Eye (tissue), 1 donor: ENCODE measurements around the gene FAM171A1.
A peak's percentile ranks its signal among the peaks of the same experiment; 100 is the strongest.

Experiments used
- DNase-seq: peaks from one replicate; pipeline ENCODE4 v3.0.0-alpha.2; 2015

FAM171A1 gene

DNA sequence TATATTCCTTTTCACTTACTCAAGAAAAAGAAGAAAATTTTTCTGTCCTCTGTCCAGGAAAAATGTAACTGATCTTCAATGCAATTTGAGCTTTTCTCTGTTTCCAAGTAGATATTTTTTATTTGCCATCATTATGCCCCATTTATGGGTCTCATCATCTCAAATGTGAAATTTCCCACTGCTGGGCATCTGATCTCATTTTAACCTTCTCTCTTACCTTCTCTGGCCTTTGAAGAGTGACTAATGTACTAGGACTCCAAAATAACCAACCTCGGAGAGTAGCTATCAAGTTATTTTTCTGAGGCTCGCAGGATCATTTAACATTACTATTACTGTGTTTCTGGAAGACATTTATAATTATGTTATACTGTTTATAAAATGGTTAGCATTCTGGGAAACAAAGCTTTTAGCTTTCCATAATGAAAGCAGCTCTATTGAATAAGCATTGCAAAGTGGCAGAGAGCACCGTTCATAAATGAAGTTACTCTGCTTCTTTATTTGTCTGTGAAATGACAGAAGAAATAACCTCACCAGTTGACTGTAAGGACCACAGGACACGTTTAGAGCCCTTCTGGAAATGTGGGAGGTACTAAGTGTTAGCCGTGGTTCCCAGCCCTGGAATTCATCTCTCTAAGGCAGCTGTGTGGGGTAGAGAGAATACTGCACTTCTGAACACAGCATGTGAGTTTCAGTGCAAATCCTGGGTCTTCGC is 169.3 kb downstream of the FAM171A1 start:
- no peak for DNase-seq

DNA sequence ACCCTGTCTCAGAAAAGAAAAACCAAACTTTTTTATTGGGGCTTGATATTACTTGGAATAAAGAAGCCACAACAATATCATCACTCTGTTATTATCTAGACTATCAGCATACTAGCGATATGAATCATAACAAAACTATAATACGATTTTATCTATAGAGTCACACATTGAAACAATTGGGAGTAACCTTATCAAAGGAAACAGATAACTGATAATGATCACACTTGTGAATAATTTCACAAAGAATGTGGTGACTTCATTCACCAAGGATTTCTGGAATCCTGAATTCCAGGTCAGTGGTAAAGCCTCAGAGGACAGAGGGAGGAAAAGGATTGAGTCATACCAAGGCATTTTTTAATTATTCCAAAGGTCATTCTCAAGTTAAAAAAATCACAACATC is 170.5 kb downstream of the FAM171A1 start:
- DNase-seq = peak; percentile 63

DNA sequence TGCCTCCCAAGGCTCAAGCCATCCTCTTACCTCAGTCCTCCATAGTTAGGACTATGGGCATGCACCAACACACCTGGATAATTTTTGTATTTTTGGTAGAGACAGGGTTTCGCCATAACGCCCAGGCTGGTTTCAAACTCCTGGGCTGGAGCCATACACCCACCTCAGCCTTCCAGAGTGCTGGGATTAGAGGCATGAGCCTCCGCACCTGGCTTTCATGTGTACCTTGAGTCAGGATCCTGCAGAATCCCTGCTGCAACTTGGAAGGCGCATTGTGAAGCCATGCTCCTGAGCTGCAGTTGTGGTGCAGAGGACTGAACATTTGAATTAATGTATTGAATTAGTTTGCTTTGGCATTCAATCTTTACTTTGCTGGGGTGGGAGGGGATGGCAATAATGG is 173.2 kb downstream of the FAM171A1 start:
- no peak for DNase-seq

DNA sequence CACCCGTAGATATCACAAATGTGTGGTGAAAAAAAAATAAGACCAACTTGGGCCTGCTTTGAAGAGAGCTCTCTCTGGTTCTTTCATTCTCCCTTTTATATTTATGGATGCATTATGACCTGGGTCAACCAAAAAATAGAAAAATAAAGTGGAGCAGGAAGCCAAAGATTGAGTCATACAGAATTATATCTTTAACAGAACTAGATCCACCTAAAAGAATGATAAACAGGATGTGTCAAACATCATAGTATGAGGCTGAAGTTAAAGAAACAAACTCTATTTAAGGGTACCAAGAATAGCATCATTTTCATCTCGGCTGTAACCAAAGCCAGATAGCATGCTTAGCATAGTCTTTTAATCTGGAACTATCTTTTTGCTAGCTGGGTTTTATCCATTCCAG is 173.8 kb downstream of the FAM171A1 start:
- DNase-seq = no peak

DNA sequence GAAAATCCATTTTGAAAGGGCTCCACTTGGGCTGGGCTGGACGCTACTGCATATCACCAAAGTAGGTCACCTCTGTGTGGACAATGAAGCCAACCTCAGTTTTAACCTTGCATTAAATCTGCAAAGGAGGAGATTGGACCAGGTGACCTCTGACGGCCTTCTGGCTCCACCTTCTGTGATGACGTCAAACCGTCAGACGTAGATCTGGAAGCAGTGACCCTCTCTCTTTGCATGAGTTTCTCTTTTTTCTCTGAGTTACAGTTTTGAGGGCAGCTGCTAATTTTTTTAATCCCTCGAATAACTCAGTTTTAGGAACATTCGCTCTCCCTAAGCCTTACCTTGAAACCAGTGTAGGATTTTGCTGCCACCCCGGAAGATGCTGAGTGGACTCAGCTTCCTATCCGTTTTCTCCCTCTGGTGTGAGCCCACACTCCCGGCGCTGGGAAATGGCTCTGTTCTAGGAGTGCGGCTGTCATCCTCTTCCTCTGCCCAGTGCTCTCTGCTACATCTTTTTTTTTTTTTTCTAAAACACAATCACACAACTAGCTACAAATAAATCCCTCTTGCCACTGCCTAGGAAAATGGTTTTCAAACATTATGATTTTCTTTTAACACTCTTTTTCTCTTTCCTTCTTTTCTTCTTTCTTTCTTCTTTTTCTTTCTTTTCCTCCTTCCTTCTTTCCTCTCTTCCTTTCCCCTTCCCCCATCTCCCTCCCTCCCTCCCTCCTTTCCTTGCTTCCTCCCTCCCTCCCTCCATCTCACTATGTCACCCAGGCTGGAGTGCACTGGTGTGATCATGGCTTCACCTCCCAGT is 174.9 kb downstream of the FAM171A1 start:
- DNase-seq = no peak

DNA sequence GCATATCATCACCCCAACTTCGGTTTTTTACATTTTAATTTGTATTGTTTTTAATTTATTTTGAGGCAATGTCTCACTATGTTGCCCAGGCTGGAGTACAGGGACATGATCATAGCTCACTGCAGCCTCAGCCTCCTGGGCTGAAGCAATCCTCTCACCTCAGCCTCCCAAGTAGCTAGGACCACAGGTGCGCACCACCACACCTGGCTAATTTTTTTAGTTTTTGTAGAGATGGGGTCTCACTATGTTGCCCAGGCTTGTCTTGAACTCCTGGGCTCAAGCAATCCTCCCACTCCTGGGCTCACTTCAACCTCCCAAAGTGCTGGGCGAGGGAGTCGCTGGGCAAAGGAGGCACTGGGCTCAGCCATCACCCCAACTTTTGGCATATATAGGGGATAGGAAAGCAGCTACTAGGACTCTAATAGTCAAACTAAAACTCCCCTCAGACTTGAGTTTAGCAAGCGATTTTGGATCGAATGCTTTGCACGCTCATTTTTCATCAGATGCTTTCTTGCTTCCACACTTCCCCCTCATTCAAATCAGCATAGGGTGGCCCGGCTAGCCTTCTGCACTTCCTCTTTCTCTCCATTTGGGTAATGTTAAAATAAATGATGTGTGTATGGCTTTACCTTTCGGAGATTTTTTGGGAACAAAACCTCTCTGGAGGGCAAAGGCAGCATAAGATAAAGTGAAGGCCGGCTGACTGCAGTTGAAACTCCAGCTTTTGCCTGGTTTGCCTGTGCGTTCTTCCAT is 181.8 kb downstream of the FAM171A1 start:
- no peak for DNase-seq

DNA sequence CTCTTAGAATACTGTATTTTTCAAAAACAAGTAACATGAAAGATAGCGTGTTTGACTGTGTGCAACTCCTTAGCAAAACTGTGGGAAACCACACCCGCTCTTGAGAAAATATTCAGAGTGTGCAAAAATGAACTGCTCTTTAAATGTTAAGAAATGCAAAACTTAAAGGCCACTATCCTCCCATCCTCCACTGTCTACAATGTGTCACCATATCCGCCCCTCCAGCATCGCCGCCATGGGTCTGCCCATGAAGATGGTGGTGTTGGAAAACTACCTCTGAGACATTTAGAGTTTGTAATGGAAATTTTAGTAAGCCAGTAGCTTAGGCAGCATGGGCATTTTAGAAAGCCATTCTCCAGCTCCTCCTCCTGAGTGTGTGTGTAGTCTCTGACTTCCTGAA is 182.5 kb downstream of the FAM171A1 start:
- DNase-seq = no peak

DNA sequence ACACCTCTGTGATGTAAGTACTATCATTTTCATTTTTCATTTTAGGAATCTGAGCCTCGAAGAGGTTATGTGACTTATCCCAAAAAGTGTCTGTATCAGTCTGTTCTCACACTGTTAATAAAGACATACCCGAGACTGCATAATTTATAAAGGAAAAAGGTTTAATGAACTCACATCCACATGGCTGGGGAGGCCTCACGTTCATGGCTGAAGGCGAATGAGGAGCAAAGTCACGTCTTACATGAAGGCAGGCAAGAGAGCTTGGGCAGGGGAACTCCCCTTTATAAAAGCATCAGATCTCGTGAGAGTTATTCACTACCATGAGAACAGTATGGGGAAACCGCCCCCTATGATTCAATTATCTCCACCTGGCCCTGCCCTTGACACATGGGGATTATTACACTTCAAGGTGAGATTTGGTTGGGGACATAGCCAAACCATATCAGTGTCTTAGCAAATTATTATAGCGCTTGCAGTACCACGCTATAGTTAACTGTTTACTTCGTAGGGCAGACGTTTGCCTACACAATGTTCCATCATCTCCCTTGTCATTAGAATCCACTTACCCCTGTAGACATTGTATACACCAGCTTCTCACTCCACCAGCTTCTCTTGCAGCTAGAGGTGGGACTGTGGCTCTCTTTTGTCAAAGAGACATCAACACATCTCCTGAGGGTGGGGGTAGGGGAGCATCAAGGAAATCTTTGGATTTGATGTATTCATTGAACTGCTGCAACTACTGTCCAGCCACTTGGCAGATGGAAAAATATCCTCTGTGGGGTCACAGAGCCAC is 187.2 kb downstream of the FAM171A1 start:
- DNase-seq = no peak

DNA sequence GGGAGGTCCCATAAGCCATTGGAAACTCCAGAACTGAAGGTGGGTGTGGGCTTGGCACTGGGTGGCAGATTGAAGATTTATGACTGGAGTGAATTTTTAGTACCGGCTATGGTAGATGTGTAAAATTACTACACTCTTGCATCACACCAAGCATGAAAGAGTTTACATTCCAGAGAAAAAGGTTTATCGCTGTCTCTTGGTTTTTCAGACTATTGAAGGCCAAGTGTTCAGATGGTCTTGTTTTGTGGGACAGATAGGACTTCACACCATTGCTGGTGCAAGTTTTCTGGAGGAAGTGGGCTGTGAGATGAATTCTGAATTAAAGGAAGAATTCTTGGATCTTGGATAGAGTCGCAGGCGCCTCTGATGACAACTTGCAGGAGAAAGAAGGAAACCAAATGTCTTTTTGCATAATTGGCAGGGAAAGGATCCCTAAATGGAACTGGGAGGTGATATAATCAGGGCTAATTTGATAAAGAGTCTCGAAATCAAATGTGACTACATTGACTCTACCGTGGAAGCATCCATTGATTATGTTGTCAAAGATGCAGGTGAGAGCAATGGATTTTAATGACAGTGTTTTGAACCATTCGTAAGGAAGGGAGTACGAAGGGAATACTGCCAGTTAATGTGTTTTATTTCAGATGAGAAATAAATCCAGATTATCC is 188.4 kb downstream of the FAM171A1 start:
- no peak for DNase-seq

DNA sequence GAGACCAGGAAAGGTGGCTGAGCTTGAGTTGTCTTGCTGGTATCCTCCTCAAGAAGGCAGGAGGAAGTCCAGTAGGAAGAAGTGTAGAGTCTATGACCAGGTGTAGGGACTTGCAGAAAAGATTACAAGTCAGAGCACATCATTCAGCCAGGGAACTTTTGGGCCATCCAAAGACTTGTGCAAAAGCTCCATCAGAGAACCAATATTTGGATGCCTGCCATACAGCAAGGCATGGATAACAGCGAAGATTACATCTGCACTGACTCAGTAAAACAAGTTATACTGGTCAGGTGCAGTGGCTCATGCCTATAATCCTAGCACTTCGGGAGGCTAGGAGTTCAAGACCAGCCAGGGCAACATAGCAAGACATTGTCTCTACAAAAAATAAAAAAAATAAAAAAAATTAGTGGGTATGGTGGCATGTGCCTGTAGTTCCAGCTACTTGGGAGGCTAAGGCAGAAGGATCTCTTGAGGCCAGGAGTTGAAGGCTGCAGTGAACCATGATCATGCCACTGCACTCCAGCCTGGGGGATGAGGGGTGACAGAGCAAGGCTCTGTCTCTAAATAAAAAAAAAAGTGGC is 189.4 kb downstream of the FAM171A1 start:
- DNase-seq = no peak

DNA sequence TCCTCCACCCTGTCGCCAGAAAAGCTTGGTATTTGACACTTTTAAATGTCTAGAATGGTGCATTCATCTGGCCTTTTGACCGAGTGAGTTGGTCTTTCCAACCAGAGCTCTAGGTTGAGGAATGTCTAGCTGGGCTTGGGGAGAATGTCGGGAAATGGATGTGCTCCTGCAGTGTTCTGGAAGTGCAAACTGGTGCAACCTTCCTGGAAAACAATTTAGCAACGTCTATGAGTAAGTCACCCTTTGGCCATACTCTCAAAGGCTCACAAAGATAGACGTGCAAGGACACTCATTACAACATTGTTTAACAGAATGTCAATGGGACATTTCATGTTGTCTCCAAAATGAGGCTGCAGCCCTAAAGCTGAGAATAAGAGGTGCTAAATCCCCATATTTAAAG is 190.4 kb downstream of the FAM171A1 start:
- no peak for DNase-seq

DNA sequence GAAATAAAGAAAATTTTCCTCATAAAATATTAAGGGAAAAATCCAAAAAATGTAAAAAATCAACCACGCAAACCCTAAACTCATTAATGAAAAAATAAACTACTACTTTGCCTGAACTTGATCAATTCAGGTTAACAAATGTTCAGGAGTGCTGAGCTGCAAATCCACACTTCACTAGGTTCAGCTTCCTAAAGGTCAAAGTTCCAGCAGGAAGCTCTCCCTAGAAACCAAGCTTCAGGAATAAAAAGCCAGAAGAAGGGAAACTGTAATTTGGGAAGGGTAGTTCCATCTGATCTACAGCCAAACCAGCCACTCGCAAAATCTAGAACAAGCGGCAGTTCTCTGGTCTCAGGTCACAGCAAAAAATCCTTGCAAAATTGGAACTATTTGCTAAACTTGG is 194.8 kb downstream of the FAM171A1 start:
- no peak for DNase-seq

DNA sequence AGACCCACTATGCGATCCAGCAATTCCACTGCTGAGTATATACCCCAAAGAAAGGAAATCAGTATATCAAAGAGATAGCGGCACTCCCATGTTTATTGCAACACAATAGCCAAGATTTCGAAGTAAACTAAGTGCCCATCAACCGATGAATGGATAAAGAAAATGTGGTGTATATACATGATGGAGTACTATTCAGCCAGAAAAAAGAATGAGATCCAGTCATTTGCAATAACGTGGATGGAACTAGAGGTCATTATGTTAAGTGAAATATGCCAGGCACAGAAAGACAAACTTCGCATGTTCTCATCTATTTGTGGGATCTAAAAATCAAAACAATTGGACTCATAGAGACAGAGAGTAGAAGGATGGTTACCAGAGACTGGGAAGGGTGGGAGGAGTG is 195.5 kb downstream of the FAM171A1 start:
- DNase-seq = no peak

DNA sequence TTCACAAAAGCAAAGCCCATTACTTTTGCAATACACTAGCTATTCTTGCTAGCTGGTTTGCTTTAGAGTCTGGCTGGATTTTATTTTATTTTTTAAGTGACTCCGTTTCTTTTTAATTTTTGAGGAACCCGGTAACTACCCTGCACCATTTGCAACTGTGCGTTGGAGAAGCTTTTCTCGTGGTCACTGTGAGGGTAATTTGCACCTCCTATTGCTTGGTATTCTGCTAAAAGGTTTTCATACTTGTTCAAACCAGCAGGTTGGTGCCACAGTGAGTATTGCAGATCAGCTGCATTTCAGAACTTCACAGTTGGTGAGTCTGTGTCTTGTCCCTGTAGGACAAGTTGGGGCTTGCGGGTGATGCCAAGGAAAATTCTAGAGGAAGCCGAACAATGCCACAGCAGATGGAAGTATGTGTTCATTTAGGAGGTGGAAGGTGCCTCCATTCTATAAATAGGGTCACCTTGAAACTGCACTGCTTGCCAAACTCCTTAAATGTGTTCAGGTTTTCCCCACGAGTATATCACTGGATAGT is 198.7 kb downstream of the FAM171A1 start:
- DNase-seq = no peak

DNA sequence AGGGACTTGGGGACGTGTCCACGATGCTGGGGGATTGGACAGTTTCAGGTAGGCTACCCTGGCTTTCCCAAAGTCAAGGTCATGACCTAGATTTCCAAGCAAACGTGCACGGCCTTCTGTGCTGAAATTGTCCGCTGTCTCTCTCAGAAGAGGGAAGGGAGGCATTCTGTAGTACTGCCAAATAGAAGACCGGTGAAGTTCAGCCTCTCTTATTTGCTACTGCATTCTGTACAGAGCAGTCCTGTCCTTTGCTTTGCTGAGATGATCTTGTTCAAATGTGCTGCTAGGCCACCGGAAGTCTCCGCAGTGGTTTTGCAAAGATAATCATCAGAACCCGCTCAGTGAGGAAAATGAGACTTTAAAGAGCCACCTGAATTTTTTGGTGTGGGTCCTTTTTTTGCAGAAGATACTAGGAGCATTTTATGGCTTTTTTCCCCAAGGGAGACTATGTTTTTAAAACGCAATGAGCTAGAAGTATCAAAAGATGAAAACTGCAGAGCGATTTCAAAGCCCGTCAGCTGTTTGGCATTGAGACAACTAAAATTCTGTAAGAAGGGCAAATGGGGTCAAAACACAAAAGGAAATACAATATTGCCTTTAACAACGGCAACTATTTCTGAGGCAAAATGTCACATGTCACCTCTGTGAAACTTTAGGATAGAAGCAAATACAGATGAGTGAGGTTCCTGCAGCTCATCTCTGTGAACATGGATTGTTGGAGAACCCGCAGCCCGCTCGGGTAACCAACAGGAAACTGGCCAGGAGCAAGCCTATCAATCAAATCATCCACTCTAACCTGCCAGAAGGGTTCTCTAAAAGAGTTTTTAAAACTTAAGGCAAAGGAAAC is 201.3 kb downstream of the FAM171A1 start:
- DNase-seq = peak; percentile 28

DNA sequence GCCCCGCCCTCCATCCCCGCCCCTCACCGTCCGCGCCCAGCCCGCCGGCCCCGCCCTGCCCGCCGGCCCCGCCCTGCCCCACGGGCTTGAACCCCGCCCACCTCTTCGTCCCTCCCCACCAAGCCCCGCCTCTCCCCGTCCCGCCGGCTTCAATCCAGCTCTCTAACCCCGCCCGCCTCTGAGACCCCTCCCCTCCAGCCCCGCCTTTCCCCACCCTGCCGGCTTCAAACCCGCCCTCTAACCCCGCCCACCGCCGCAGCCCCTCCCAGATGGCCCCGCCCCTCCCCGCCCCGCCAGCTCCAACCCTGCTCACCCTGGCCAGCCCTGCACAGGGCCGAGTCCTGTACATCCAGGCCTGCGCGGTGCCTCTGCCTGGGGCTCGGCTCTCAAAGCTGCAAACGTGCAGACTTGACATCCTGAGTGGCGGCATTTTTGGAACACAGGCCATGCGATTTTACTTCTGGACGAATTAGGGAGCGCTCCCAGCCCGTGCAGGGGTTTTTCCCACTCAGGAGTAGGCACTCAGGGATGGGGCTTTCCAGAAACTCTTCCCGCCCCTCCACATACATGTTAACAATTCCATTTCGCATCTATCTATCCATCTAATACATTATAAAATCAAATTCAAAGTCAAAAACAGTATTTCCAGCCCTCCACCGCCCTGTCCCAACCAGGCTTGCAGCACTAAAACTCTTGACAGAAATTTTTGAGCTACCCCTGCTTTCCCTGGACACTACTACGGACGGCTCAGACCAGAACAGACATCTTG is 202.1 kb downstream of the FAM171A1 start:
- peak; percentile 97 for DNase-seq

DNA sequence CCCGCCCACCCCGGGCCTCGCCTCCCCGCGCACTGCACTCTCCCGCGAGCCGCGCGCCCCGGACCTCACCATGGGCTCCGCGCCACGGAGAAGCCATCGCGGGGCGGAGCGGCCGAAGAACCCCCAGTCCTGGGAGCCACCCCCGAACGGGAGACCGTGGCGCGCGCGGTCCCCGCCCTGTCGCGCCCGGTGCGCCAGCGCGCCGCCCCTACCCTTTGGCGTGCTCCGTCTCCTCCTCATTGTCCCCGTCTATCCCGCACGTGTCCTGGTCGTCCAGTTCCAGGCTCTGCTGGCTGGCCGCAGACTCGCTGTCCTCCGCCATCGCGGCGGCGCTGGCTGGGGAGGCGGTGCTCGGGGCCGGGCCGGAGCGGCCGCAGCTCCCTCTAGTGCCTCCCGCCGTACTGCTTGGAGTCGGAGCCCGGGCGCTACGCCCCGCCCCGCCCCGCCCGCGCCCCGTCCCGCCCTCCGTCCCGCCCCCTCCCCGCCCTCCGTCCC is 202.8 kb downstream of the FAM171A1 start, which contains the start of gene NMT2:
TSS of gene NMT2 (minus strand) at position 403 of the 495 bp plus-strand sequence. CDS start at position 322, 81 bp downstream.
- peak; percentile 94 for DNase-seq

DNA sequence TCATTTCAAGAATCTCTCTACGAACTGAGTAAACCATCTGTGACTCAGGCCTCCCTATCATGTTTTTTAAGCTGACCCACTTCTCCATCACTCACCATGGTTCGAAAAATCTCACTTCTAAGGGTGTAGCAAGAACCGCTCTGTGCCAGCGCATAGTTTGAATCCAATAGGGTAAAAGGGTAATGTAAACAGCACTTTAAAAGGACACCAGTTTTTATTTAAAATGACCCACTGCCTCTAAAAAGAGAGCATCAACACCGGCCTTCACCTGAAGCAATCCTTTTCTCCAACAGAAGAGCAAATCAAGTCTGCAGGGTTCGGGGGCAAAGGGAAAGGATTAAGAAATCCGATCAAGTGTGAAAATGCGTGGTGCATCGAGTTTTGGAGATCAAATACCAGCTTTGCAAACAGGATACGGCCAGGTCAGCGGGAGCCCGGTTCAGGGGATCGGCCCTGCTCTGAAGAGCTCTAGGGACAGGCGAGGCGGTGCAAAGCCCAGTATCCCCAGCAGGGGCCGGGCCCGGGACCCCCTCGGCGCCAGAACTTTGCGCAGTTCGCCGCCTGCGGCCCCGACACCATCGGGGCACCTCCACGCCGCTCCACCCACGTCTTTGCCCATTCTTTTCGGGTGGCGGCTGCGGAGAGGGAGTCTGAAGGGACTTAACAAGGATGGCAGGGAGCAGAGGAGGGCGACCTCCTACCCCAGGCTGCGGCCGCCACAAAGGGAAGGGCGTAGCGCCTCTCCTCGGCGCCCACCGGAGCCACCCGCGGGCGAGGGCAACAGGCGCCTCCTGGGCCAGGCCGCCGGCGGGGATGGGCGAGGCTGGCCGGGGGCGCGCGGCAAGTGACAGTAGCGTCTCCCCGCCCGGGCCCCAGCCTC is 203.4 kb downstream of the FAM171A1 start:
- peak; percentile 81 for DNase-seq
